ENCODE results near the gene PAQR3.

DNA sequence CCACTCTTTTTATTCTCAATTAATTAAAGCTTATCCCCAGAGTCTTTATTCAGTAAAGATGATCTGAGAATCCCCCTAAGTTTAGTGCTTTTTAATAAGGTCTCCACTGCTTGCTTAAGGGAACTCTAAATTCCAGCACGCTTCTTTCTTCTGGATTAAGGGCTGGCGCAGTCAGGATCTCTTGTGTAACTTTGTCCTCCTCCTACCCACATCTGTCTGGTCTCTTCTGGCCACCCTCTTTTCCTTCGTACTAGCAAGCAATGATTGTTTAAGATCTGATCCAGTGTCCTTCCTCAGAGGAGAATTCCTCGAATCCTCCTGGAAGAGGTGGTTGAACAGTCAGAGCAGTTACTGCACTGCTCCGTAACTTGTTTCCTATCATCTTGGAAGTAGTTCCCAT is 14.0 kb upstream of the PAQR3 start:
- TF ChIP-seq, protein P1, sequence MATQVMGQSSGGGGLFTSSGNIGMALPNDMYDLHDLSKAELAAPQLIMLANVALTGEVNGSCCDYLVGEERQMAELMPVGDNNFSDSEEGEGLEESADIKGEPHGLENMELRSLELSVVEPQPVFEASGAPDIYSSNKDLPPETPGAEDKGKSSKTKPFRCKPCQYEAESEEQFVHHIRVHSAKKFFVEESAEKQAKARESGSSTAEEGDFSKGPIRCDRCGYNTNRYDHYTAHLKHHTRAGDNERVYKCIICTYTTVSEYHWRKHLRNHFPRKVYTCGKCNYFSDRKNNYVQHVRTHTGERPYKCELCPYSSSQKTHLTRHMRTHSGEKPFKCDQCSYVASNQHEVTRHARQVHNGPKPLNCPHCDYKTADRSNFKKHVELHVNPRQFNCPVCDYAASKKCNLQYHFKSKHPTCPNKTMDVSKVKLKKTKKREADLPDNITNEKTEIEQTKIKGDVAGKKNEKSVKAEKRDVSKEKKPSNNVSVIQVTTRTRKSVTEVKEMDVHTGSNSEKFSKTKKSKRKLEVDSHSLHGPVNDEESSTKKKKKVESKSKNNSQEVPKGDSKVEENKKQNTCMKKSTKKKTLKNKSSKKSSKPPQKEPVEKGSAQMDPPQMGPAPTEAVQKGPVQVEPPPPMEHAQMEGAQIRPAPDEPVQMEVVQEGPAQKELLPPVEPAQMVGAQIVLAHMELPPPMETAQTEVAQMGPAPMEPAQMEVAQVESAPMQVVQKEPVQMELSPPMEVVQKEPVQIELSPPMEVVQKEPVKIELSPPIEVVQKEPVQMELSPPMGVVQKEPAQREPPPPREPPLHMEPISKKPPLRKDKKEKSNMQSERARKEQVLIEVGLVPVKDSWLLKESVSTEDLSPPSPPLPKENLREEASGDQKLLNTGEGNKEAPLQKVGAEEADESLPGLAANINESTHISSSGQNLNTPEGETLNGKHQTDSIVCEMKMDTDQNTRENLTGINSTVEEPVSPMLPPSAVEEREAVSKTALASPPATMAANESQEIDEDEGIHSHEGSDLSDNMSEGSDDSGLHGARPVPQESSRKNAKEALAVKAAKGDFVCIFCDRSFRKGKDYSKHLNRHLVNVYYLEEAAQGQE (IDR thresholded peaks at IDR 0.05), result no peak
- TF ChIP-seq, protein P2, sequence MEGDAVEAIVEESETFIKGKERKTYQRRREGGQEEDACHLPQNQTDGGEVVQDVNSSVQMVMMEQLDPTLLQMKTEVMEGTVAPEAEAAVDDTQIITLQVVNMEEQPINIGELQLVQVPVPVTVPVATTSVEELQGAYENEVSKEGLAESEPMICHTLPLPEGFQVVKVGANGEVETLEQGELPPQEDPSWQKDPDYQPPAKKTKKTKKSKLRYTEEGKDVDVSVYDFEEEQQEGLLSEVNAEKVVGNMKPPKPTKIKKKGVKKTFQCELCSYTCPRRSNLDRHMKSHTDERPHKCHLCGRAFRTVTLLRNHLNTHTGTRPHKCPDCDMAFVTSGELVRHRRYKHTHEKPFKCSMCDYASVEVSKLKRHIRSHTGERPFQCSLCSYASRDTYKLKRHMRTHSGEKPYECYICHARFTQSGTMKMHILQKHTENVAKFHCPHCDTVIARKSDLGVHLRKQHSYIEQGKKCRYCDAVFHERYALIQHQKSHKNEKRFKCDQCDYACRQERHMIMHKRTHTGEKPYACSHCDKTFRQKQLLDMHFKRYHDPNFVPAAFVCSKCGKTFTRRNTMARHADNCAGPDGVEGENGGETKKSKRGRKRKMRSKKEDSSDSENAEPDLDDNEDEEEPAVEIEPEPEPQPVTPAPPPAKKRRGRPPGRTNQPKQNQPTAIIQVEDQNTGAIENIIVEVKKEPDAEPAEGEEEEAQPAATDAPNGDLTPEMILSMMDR (IDR thresholded peaks at IDR 0.05), result no peak

Measured in A549 (cell line).